HG03175 (cell line): ENCODE data around the gene ERRFI1.
"Not testable (repeated sequence)": the region's sequence is repeated elsewhere in the genome, so short reads cannot be mapped to it uniquely, and the experiment has no call there.

Experiments used
- ATAC-seq: cut with Tn5 transposase; IDR thresholded peaks from one replicate; pipeline ENCODE4 v1.9.1; 2021; ENCODE audit warnings: mild to moderate bottlenecking, moderate library complexity; ENCODE audit not compliant: unreplicated experiment

ERRFI1 gene

DNA sequence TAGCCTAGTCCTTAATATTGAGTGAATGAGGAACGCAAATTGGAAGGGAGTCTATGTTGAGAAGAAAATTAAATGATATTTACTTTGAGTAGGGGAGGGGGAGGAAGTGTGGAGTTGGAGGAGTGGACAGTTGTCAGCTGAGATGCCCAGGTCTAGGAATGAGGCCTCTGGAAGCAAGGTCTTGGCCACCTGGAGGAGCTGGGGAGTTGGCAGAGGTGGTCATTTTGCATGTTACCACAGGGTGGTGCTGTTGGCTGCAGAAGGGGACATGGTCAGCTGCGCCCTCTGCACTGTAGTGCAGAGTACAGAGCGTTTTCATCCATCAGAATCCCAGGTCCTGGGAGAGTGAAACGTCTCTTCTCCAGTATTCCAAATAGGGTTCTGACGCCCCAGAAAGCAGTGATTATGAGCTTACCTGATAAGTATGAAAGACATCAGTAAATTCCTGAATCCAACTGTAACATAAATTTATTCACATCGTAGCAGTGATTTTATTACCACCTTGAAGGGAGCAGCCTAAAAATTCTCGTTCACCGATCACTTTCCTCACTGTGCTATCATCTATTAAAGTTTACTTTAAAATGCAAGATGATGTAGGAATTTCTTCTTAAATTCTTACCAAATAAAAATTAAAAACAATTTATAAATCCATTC, 50.8 kb downstream of the ERRFI1 start:
- ATAC-seq: no peak

DNA sequence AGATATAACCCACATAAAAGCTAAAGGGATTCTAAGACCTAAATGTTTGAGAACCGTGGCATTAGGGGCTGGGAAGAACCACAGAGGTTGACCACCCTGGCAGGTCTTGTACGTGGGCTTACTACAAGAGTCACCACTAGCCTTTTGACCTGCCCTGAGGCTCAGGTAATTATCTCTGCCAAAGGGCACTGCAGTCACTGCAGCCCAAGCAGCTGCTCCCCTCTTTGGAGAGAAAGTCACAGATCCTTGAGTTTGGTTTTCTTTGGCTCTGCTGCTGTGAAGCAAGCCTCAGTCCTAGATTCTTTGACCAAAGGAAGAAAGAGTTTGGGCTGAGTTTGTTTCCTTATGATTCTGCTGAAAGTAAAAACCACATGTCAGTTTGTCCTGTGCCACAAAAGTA, 53.0 kb downstream of the ERRFI1 start:
- no peak for ATAC-seq

DNA sequence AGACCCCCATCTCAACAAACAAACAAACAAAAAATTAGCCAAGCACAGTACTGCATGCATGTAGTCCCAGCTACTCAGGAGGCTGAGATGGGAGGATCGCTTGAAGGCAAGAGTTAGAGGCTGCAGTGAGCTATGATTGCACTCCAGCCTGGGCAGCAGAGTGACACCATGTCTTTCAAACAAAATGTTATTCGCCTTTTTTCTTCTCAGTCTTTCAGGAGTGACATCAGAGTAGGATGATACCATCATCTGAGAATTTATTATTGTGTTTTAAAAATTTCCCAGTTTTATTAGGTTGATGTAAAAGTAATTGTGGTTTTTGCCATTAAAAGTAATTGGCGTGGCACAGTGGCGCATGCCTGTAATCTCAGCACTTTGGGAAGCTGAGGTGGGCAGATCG, 53.8 kb downstream of the ERRFI1 start:
- no peak for ATAC-seq

DNA sequence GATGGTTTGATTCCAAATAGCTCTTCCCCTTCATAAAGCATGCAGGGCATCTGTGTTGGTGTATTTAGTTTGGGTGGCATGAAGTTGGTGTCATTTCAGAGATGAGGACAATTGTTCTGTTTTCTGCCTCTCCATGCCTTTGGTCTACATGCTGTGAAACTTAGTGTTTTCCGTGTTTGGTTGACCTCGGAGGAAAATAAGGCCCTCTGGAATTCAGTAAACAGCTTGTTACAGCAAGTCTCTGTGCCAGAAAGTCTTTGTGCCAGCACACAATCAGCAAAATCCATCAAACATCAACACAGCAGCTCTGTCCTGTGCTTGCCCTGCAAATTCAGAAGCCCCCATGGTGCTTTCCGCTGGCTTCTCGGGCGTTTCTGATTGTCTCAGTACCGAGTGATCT, 55.1 kb downstream of the ERRFI1 start:
- no peak for ATAC-seq

DNA sequence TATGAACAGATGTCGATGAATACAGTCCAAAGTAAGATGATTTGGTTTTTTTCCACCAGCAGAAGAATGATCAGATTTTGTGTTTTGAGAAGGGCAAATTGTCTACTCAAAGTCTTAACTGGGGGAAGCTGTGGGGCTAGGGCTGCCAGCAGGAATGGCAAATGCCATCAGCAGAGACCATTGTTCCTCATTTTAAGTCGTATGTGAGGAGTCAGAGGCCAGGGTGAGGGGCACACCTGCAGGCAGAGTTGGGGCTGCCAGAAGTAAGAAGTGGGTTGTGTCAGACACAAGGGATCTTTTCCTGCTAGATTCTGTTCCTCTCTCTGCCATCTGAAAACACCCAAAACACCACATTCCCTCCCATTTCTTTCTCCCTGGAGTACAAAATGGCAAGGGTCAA, 55.9 kb downstream of the ERRFI1 start:
- no peak for ATAC-seq

DNA sequence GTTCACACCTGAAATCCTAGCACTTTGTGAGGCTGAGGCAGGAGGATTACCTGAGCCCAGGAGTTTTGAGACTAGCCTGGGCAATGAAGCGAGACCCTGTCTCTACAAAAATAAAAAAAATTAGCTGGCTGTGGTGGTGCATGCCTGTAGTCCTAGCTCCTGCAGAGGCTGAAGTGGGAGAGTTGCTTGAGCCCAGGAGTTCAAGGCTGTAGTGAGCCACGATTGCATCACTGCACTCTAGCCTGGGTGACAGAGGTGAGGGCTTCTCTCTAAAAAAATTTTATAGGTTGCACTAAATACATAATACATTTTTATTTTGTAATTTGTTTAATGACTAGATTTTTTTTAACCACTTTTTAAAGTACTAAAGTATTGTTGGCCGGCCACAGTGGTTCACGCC, 58.5 kb downstream of the ERRFI1 start:
- ATAC-seq: no peak

DNA sequence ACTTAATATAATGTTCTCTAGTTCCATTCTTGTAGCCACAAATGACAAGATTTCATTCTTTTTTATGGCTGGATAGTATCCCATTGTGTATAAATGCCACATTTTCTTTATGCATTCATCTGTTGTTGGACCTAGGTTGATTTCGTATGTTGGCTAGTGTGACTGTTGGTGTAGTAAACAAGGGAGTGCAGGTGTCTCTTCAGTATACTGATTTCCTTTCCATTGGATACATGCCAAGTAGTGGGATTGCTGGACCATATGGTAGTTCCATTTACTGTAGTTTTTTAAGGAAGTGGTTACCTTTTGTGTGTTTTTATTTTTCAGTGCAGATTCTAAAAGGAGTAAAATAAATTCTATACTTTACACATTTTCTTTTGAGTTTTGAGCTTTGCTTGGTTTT, 58.9 kb downstream of the ERRFI1 start:
- no peak for ATAC-seq

DNA sequence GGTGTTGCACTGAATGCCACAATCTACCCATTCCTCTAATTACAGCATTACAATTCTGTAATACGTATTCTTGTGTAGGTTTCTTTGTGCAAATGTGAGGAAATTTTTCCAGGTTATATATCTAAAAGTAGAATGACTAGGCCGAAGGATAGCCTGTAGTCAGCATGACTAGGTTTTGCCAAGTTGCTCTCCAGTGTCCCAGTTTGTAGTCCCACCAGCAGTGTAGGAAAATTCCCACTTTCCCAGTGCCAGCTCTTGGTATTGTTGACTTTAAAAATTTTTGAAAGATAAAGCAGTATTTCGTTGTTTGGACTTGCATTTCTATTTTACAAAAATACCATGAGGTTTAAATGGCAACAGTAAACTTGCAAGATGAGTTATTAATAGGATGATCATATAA, 61.6 kb downstream of the ERRFI1 start:
- no peak for ATAC-seq

DNA sequence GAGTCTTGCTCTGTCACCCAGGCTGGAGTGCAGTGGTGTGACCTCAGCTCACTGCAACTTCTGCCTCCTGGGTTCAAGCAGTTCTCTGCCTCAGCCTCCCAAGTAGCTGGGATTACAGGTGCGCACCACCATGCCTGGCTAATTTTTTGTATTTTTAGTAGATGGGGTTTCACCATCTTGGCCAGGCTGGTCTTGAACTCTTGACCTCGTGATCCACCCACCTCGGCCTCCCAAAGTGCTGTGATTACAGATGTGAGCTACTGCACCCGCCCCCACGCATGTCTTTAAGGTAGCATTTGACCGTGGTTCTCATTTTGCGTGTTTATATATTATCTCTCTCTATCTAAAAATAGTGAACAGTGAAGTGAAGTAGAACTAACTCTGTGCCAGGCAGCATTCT, 62.3 kb downstream of the ERRFI1 start:
- ATAC-seq: not testable (repeated sequence)

DNA sequence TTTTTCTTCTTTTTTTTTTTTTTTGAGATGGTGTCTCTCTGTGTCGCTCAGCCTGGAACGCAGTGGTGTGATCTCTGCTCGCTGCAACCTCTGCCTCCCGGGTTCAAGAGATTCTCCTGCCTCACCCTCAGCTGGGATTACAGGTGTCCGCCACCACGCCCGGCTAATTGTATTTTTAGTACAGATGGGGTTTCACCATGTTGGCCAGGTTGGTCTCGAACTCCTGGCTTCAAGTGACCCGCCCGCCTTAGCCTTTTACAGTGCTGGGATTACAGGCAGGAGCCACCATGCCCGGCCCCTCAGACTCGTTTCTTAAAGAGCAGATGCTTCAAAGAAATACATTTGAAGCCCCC, 62.8 kb downstream of the ERRFI1 start:
- ATAC-seq: not testable (repeated sequence)

DNA sequence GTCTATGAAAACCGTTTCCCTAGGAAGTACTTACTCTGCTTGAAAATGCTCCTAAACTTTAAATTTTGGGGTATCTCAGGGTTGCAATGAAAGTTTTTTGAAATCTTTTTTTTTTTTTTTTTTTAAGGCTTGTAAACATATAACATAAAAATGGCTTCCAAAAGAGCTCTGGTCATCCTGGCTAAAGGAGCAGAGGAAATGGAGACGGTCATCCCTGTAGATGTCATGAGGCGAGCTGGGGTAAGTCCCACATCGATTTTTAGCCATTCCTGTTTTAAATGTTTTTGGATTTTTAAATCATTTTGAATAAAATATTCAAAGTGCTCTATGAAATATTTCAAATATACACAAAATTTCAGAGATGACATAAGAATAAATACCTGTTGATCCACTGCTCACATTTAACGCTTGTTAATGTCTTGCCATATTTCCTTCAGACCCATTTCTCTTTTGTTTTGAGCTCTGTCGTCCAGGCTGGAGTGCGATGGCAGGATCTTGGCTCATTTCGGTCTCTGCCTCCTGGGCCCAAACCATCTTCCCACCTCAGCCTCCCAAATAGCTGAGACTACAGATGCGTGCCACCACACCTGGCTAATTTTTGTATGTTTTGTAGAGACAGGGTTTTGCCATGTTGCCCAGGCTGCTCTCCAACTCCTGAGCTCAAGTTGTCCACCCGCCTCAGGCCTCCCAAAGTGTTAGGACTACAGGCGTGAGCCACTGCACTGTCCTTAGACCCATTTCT, 63.3 kb downstream of the ERRFI1 start:
- no peak for ATAC-seq

DNA sequence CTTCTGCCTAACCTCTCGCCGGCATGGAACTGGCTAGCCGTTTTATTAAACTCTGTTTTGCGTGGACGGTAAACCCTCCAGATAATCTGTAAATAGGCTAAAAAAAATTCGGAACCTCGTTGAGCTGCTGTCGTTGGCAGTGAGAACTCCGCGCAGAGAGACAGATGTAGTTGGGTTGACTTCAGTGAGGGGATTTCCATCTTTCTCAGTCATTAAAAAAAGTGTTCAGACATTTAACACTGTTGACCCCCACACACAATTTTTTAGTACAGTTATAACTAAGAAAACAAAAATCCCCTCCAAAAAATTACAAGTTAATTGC, 64.1 kb downstream of the ERRFI1 start:
- ATAC-seq: peak; percentile 7
